GM23248 (cell line): Measurements from ENCODE around the gene PTGES3. TPM values are rescaled to one million over a fixed set of nuclear protein-coding genes. Genes with fewer than 3 reads are reported as not detected.
"Not testable (repeated sequence)": the region's sequence is repeated elsewhere in the genome, so short reads cannot be mapped to it uniquely, and the experiment has no call there.

ENCODE experiments used
- DNase-seq: peaks from one replicate; pipeline ENCODE4 v3.0.0-alpha.2; 2015
- H2AFZ ChIP-seq: fragments of 200-600 bp; sonication (generic); 2 replicates; pipeline ENCODE4 v1.6.1; 2016; ENCODE audit warnings: antibody characterized with exemption
- H3F3A ChIP-seq: fragments of 200-600 bp; sonication (generic); 2 replicates; pipeline ENCODE4 v1.6.1; 2016; ENCODE audit warnings: mild to moderate bottlenecking, antibody characterized with exemption, mixed run types; ENCODE audit not compliant: insufficient read depth
- H3K27ac ChIP-seq: fragments of 200-600 bp; sonication (generic); 2 replicates; pipeline ENCODE4 v1.5.1; 2016; ENCODE audit warnings: mild to moderate bottlenecking
- H3K27me3 ChIP-seq: fragments of 200-600 bp; sonication (generic); replicated peaks from 2 replicates; pipeline ENCODE4 v1.6.1; 2016; ENCODE audit warnings: mild to moderate bottlenecking; ENCODE audit not compliant: insufficient read depth
- H3K36me3 ChIP-seq: fragments of 200-600 bp; sonication (generic); 2 replicates; pipeline ENCODE4 v1.6.1; 2016; ENCODE audit warnings: low read depth, mild to moderate bottlenecking
- H3K4me1 ChIP-seq: fragments of 200-600 bp; sonication (generic); 2 replicates; pipeline ENCODE4 v1.6.1; 2016; ENCODE audit warnings: mild to moderate bottlenecking; ENCODE audit not compliant: insufficient read depth
- H3K4me2 ChIP-seq: fragments of 200-600 bp; sonication (generic); one replicate; pipeline ENCODE4 v1.6.1; 2016; ENCODE audit warnings: mild to moderate bottlenecking; ENCODE audit not compliant: unreplicated experiment
- H3K4me3 ChIP-seq: fragments of 200-600 bp; sonication (generic); 2 replicates; pipeline ENCODE4 v1.5.1; 2016; ENCODE audit warnings: mild to moderate bottlenecking
- H3K79me2 ChIP-seq: fragments of 200-600 bp; sonication (generic); 2 replicates; pipeline ENCODE4 v1.6.1; 2016; ENCODE audit warnings: mild to moderate bottlenecking; ENCODE audit not compliant: insufficient read depth
- H3K9ac ChIP-seq: fragments of 200-600 bp; sonication (generic); 2 replicates; pipeline ENCODE4 v1.6.1; 2016; ENCODE audit warnings: mild to moderate bottlenecking
- H3K9me2 ChIP-seq: fragments of 200-600 bp; sonication (generic); 2 replicates; pipeline ENCODE4 v1.6.1; 2016; ENCODE audit warnings: mixed run types, mild to moderate bottlenecking, moderate library complexity; ENCODE audit not compliant: insufficient read depth
- H3K9me3 ChIP-seq: fragments of 200-600 bp; sonication (generic); one replicate; pipeline ENCODE4 v1.6.1; 2017; ENCODE audit warnings: low read depth
- H4K20me1 ChIP-seq: fragments of 200-600 bp; sonication (generic); 2 replicates; pipeline ENCODE4 v1.6.0; 2016; ENCODE audit not compliant: insufficient read depth
- EZH2 ChIP-seq: fragments of 200-600 bp; sonication (generic); IDR thresholded peaks from 2 replicates; pipeline ENCODE4 v1.6.1; 2018; ENCODE audit warnings: antibody characterized with exemption, mild to moderate bottlenecking; ENCODE audit not compliant: insufficient read depth, poor library complexity, severe bottlenecking
- EZH2phosphoT487 ChIP-seq: fragments of 200-600 bp; sonication (generic); IDR thresholded peaks from 2 replicates; pipeline ENCODE4 v1.6.1; 2018; ENCODE audit warnings: antibody characterized with exemption, moderate library complexity, mild to moderate bottlenecking, low read depth; ENCODE audit not compliant: insufficient read depth
- WGBS, 2 experiments: methylation state at CpG; one replicate each; pipeline ENCODE4 v1.1.6; 2015 to 2017; ENCODE audit warnings: low lambda C conversion rate in 2 of 2, low coverage in 1 of 2; ENCODE audit errors: missing lambda C conversion rate in 2 of 2; 5-methylcytosine and 5-hydroxymethylcytosine counted together
- in situ Hi-C: fragments of 300-500 bp; cut with MboI; formaldehyde crosslinking; loops from 2 replicates; pipeline ENCODE4 v1.15.0; 2020
- polyA plus RNA-seq: library from polyadenylated mRNA; unstranded; fragments of >200 nt; fragmentation: Nextera tagmentation; extraction: Ambion mirVana; gene quantifications from 2 replicates; pipeline ENCODE4 v1.2.1, GENCODE V29; 2016
- total RNA-seq: library from RNA; depleted of rRNA; stranded (reverse); fragments of >200 nt; shearing (Covaris generic); gene quantifications from 2 replicates; pipeline ENCODE4 v1.2.3, GENCODE V29; 2014

Gene PTGES3
- total and polyA plus RNA-seq, 2 experiments from 2014 or later, result 79.9 to 237 TPM

- Histone ChIP-seq H3K4me2 (no peak overlapping the region), H3K4me3 (no peak overlapping the region), H3K27me3 (no peaks in the 10 kb centered on the region), H3K9ac (no peak overlapping the region), H3K36me3 (peaks cover 8% of the 10 kb centered on the region; the same call in 1 of the 2 replicates), H3K4me1 (no peaks in the 10 kb centered on the region), H3F3A (peaks cover 24% of the 10 kb centered on the region), H3K27ac (no peak overlapping the region), H3K9me2 (no peaks in the 10 kb centered on the region), H2AFZ (no peak overlapping the region), H4K20me1 (no peaks in the 10 kb centered on the region), H3K79me2 (0 out of 2 replicates have a peak, but pooled peaks cover 10% of the 10 kb centered on the region), H3K9me3 (no peaks in the 10 kb centered on the region)
- no peak for TF ChIP-seq EZH2phosphoT487
- no peak for TF ChIP-seq EZH2
- 82 to 90% methylated on average over 7 of the region's 7 CpGs for WGBS, 2 experiments
- in situ Hi-C loops, result no loop called here
- DNase-seq, result no peak
Measured at GRCh38 chr12:56657416-56658379, 30.4 kb downstream of the PTGES3 start.

- H3F3A ChIP-seq, H3K36me3 ChIP-seq, H3K4me1 ChIP-seq, H3K4me3 ChIP-seq, H3K9me2 ChIP-seq, H3K27me3 ChIP-seq, H3K9ac ChIP-seq, H3K27ac ChIP-seq, H3K79me2 ChIP-seq, H3K4me2 ChIP-seq, H2AFZ ChIP-seq, H4K20me1 ChIP-seq, DNase-seq, H3K9me3 ChIP-seq, in situ Hi-C loops: not testable (repeated sequence)
- 75 to 80% methylated on average over 5 of the region's 5 CpGs for WGBS, 2 experiments
Measured at GRCh38 chr12:56653781-56654180, 34.3 kb downstream of the PTGES3 start.

GRCh38 chr12:56648023-56648422 is 40.1 kb downstream of the PTGES3 start:
- in situ Hi-C loops, H2AFZ ChIP-seq, H3K27ac ChIP-seq, H3K9ac ChIP-seq, H3K27me3 ChIP-seq, H3K4me3 ChIP-seq, H3K9me3 ChIP-seq, DNase-seq, H3K4me1 ChIP-seq, H3K4me2 ChIP-seq, H3K9me2 ChIP-seq: not testable (repeated sequence)
- Histone ChIP-seq H4K20me1 (peaks cover 13% of the 10 kb centered on the region; the same call in 1 of the 2 replicates), H3F3A (peaks cover 11% of the 10 kb centered on the region; the same call in 1 of the 2 replicates), H3K79me2 (peaks cover 28% of the 10 kb centered on the region), H3K36me3 (peaks cover 15% of the 10 kb centered on the region)
- WGBS, 2 experiments, result 91 to 98% methylated on average over 9 of the region's 9 CpGs

GRCh38 chr12:56645717-56646446 is 42.2 kb downstream of the PTGES3 start, which contains the start of gene ATP5F1B:
ATP5F1B (minus strand) TSS chr12:56645984; CDS start chr12:56645963, 21 bp downstream.
- peak within 1 kb of the TSS; percentile 96 for H3K9ac ChIP-seq
- H2AFZ ChIP-seq, result peak within 1 kb of the TSS; percentile 87
- peaks cover 36% of the 10 kb centered on the region for H3K36me3 ChIP-seq
- H4K20me1 ChIP-seq, result peaks cover 13% of the 10 kb centered on the region; the same call in 1 of the 2 replicates
- H3K4me2 ChIP-seq, result peak within 1 kb of the TSS; percentile 97
- H3K9me3 ChIP-seq, result no peaks in the 10 kb centered on the region
- H3K9me2 ChIP-seq, result no peaks in the 10 kb centered on the region
- in situ Hi-C loops, result no loop called here
- peaks cover 25% of the 10 kb centered on the region for H3F3A ChIP-seq
- peak; percentile 99 for DNase-seq
- H3K79me2 ChIP-seq, result peaks cover 49% of the 10 kb centered on the region
- H3K27ac ChIP-seq, result peak within 1 kb of the TSS; percentile 76
- TF ChIP-seq EZH2, result no peak
- no peak for TF ChIP-seq EZH2phosphoT487
- WGBS, 2 experiments, result 0 to 2% methylated on average over 39 of the region's 39 CpGs
- H3K4me3 ChIP-seq, result peak within 1 kb of the TSS; percentile 94
- no peaks in the 10 kb centered on the region for H3K27me3 ChIP-seq
- H3K4me1 ChIP-seq, result peaks cover 9% of the 10 kb centered on the region; the same call in 1 of the 2 replicates
